Stimulated activated CD4-positive, alpha-beta T cell treated with anti-CD3 and anti-CD28 coated beads, Interleukin-4, amount 100 ng/mL, for 48 hours (primary cell): ENCODE results near the gene ALDH3B1.

Source experiments
- DNase-seq, 2 donors: peaks; one replicate each; pipeline ENCODE4 v3.0.0-alpha.2; 2020; ENCODE audit warnings: low read depth in 2 of 2

ALDH3B1 gene

DNA sequence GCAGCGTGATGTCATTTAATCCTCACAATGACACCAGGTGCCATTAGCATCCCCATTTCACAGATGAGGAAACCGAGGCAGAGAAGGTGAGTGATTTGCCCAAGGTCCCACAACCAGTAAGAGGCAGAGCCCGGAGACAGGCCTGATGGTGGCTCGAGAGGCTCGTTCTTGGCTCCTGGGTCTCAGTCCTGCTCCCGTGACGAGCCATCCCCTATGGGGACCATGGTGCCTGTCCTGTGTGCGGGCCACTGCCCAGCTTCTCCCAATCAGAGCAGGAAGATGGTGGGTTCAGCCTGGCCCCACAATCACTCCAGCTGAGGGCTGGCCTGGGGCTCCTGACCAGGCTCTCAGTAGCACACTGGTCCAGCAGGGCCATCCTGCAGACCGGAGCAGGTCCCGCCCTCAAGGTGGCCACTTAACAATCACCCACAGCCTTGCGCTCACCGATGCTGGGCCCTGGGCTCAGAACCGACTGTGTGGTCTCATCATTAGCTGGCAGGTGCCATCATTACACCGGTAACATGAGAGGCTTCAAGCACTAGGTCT lies 3.6 kb downstream of the ALDH3B1 start:
- DNase-seq, result no peak

DNA sequence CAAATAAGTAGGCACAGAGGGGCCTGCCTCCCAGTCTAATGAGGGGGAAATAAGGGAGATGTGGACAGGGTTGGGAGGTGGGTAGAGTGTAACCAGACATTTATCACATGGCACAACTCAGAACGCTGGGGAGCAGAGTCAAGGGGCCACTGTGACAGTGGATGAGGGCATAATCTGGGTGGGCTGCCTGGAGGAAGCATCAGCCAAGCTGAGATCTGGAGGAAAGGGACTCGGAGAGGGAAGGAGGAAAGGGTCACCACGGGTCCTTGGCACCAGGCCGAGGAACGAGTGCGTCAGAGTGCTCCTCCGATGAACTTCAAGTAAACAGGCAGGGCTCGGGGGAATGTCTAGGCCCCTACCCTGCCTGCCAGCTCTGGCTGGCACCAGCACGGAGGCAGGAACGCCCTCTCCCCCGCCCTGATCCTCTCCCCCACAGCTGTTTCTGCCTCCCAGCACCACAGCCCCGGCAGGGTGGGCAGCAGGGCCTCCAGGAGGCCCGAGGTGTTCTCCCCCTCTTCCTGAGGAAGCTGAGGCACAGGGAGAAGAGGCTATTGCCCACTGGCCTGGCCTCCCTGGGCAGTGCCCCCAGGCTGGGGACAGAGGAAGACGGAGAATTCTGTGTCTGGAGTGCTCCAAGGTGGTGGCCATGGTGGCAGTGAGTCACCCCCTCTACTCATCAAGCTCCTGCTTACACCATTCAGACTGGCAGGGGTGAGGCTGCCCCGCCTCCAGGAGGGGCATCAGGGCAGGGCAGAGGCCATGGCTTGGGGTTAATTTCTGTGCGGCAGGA lies 4.2 kb downstream of the ALDH3B1 start:
- no peak for DNase-seq

- no peak for DNase-seq
Measured at GRCh38 chr11:68014947-68015447, 4.9 kb downstream of the ALDH3B1 start.

DNA sequence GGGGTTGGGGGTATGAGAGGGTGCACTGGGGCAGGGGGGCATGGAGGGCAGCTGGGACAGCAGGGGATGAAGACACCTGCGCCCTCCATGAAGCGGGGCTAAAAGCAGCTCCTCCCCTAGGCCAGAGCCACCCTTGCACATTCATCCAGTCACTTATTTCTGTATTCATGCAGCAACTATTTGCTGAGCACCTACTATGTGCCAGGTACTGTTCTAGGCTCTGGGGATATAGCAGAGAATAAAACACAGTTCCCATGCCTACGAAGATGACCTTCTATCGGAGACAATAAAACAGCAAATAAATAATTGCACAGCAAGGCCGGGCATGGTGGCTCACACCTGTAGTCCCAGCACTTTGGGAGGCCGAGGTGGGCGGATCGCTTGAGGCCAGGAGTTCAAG lies 5.3 kb downstream of the ALDH3B1 start:
- DNase-seq, result no peak

DNA sequence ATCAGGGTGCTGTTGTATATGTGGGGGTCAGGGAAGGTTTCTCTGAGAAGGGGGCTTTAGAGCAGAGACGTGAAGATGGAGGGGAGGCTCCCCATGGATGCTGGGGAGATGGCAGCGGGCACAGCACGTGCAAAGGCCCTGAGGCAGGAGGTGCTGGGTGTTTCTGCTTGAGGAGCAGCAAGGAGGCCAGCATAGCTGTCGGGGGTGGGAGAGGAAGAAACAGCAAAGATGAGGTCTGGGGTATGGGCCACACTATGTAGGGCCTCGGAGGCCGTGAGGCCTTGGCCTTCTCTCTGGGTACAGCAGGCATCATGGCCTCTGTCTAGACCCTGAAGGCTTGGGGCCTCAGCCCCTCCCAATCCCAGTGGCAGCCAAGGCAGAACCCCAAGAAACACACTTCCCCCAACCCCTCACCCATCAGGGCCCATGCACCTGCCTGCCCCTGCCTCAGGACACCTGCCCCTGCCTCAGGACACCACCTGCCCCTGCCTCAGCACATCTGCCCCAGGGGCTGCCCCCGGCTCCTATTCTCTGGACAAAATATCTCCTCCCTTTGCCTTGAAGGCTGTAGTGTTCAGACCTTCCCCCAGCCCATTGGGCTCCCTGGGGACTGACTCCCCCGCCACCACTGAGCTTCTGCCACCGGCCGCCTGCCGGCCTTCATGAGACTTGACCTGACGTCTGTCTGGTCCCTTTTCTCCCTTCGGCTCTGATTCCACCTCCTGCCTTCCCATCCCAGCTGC lies 6.2 kb downstream of the ALDH3B1 start:
- no peak for DNase-seq

DNA sequence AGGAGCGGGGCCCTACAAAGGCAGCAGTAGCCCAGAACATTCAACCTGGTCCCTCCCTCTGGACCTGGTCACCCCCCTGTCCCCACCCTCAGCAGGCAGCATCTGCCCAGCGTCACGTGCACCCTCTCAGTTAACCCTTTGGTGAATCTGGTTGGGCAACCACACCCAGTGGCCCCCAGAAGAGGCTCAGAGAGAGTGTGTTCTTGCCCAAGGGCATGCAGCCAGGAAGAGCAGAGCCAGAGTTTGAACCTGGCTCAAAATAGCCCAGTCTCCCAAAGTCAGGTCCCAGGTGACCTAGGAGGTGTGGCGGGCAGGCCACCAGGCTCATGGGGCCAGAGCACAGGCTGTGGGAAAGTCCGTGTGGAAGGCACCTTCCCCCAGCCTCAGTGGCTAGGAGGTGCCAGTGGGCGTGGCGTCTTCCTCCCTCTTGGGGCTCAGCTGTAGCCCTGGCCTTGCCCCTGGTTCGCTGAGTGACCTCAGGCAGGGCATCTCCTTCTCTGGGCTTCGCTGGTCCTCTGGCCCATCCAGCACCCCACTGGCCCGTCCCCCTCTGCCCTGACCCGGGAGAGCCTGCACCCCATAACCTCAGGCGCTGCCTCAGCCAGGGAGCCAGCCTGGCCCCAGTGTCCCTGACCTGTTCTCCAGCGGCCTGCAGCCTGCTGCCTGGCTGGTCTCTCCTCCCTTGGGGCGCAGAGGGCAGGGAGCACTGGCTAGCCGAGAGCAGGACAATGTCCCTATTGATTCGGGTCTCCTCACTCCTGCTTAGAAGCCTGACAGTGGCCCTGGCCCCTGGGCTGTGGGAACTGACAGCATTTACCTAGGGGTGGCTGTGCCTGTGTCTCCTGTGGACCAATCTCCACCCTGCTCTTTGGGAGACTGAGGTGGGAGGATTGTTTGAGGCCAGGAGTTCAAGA lies 7.0 kb downstream of the ALDH3B1 start:
- DNase-seq, result no peak

DNA sequence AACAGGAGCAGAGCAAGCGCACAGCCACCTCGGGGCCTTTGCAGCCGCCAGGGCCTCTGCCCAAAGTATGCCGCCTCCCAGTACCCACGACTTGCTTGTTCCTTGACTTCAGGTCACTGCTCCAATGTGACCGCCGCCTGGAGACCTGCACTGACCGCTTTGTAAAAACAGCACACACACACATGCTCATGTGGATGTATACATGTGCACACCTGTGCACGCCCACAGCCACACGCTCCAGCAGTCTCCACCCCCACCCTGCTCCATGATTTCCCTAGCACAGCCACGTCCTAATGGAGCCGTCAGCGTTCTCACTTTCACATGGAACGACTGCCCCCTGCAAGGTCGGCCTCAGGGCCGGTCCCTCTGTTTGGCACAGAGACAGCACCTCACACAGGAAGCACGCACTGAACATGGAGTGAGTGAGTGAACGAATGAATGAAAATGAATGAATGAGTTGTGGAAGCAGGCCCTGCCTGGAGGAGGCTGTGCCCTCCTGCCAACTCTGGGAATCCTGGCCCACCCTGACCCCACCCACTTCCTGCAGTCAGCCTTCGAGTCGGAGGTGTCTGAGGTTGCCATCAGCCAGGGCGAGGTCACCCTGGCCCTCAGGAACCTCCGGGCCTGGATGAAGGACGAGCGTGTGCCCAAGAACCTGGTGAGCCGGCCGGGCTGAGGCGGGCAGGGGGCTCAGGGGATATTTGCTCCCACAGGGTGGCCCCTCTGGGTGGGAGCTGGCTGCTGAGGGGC lies 8.0 kb downstream of the ALDH3B1 start:
- no peak for DNase-seq

DNA sequence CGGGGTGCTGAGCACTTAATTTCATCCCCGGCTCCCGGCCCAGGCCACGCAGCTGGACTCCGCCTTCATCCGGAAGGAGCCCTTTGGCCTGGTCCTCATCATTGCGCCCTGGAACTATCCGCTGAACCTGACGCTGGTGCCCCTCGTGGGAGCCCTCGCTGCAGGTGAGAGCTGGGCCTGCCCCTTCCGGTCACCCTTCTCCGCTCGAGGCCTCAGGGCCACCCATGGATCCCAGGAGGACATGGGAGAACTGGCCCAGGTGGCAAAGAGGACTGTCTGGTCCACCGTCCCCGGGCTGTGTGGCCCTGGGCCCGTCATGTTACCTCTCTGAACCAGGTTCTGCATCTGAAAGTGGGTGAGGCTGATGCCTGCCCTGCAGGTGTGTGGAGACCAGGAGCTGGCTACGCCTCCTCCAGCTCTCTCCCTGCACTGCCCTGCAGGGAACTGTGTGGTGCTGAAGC lies 8.6 kb downstream of the ALDH3B1 start:
- no peak for DNase-seq

GRCh38 chr11:68019486-68019885 lies 9.4 kb downstream of the ALDH3B1 start:
- no peak for DNase-seq

- DNase-seq, result no peak
Measured at GRCh38 chr11:68020575-68020974, 10.4 kb downstream of the ALDH3B1 start.

DNA sequence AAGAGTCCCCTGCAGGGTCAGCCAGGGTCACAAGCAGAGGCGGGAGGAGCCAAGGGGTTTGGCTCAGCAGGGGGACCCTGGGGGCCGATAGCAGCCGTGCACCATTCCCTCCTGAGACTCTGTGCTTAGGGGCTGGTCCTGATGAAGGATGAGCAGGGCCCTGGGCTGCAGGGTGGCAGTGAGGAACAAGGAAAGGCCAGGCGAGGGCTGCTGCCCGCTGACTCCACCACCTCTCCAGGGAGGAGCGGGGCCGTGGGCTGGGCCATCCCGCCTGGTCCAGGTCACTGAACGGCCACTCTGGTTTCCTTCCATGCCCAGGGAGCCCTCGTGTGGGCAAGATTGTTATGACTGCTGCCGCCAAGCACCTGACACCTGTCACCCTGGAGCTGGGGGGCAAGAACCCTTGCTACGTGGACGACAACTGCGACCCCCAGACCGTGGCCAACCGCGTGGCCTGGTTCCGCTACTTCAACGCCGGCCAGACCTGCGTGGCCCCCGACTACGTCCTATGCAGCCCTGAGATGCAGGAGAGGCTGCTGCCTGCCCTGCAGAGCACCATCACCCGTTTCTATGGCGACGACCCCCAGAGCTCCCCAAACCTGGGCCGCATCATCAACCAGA lies 11.2 kb downstream of the ALDH3B1 start:
- no peak for DNase-seq

DNA sequence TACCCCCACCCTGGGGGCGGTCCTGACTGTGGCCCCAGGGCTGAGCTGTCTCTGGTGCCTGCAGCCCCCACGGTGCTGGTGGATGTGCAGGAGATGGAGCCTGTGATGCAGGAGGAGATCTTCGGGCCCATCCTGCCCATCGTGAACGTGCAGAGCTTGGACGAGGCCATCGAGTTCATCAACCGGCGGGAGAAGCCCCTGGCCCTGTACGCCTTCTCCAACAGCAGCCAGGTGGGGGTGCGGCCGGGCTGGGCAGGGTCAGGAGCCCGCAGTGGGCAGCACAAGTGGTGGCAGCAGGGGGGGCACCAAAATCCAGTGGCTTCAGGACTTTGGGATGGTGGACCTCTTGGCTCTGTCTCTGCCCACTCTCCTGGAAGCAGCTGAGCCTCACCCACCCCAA lies 12.4 kb downstream of the ALDH3B1 start:
- no peak for DNase-seq

- no peak for DNase-seq
Measured at GRCh38 chr11:68024508-68024907, 14.4 kb downstream of the ALDH3B1 start.

DNA sequence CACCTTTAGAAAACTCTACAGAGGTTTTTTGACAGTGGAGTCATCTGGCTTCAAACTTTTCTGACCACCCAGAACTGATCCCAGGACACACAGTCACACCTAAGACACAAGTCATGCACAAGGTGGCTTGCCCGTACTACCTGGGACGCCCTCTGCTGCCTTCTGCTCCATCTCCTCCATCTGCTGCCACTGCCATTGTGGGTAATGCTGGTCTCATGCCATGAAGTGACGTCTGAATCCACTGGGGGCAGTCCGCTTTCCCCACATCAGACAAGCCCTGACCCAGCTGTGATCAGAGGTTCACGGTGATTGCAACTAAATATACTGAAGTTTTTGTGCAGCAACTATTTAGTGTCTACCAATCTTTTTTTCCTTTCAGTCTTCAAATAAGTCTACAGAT lies 14.9 kb downstream of the ALDH3B1 start:
- DNase-seq, result no peak

- DNase-seq, result no peak
Measured at GRCh38 chr11:68026391-68027105, 16.4 kb downstream of the ALDH3B1 start.

DNA sequence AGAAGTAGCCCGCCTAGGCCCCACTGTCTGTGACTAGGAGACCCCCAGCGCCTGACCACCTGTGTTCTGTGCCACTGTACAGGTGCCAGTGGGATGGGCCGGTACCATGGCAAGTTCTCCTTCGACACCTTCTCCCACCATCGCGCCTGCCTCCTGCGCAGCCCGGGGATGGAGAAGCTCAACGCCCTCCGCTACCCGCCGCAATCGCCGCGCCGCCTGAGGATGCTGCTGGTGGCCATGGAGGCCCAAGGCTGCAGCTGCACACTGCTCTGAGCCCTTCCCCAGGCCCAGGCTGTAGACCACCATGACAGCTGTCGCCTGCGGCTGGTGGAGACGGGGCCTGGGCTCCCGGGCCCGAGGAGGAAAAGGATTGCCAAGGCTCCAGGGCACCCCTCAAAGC lies 17.5 kb downstream of the ALDH3B1 start:
- DNase-seq, result no peak

GRCh38 chr11:68028802-68029545 lies 18.8 kb downstream of the ALDH3B1 start:
- DNase-seq, result no peak

DNA sequence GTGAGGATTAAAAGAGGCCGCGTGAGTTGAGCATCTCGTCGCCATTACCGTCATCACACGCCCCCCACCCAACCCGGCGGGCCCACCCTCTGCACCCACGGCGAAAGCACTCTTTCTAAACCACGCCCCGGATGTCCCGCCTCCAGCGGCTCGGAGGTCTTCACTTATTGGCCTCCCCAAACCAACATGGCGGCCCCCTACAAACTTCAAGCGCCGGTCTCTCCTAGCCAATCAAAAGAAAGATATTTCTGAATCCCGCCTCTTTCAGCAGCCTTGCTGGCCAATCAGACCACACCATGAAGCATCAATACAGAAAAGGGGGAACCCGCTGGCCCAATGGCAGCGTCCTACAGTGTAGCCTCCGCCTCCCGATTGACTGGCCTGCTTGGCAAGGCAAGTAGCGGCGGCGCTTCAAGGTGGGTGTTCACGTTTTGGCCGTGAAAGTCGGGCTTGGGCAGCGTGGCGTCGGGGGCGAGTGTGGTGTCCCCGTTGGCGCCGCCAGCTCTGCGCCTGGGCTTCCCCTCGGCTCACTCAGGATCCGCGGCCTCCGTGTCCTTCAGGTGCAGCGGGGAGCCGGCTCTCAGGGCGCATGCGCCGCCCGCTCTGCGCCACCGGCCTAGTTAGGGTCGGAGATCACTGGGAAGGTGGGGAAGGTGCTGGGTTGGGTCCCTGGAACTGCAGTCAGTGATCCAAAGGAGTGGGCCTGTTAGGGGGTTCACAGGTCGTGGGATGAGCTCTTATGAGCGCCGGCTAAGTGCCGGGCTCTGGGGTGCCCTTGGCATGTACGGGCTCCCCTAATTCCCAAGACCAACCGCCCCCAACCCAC lies 20.4 kb downstream of the ALDH3B1 start, which contains the start of gene NDUFS8:
Gene NDUFS8, plus strand, starts transcription at position 364 of the 826 bp plus-strand sequence. CDS start 1,471 bp downstream, outside the sequence.
- DNase-seq, result peak; percentile 95 to 96
